ENCODE measurements around the gene SH3GLB1. TPM values are rescaled to one million over a fixed set of nuclear protein-coding genes. Genes with fewer than 3 reads are reported as not detected.

The SH3GLB1 gene
- total RNA-seq, 4 donors from 2014 or later: 58.4 to 81.7 (median 77.3) TPM

DNA sequence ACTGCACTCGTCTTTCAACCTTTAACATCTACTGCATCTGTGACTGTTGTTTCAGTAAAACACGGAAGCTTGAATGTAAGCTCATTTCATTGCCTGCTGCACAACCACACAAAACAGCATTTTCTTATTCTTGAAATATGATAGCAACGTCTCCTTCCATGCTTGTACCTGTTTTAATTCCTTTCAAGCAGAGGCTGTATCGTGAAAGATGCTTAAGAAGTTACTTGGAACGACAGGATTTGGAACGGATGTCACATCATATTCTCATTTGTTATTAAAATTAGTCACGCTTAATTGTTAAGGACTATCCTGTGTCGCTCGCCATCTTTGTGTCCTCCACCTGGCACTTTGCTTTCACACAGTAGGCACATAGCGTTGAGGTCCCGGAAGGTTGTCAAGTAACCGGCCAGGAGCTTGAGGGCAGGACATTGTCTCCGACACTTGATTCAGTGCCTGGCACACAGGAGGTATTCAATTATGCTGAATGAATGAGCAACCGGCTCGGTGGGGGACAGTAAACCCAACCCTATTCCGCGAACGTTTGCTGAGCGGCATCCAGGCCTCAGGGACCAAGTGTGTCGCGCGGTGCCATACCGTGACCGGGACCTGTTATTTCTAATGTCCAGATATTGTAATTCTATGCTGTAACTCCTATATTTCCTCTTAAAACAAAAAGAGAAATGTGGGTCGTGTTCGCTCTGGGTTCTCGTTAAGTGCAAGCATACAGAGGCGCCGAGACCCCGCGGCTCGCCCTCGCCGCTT is 499 bp upstream of the SH3GLB1 start:
- H3K27me3 ChIP-seq: no peaks in the 10 kb centered on the region
- H3K4me3 ChIP-seq: peak overlapping the region; percentile 54 to 86
- no peaks in the 10 kb centered on the region for H3K36me3 ChIP-seq
- no peak for TF ChIP-seq POLR2A (IDR thresholded peaks at IDR 0.05)
- TF ChIP-seq, protein P1, sequence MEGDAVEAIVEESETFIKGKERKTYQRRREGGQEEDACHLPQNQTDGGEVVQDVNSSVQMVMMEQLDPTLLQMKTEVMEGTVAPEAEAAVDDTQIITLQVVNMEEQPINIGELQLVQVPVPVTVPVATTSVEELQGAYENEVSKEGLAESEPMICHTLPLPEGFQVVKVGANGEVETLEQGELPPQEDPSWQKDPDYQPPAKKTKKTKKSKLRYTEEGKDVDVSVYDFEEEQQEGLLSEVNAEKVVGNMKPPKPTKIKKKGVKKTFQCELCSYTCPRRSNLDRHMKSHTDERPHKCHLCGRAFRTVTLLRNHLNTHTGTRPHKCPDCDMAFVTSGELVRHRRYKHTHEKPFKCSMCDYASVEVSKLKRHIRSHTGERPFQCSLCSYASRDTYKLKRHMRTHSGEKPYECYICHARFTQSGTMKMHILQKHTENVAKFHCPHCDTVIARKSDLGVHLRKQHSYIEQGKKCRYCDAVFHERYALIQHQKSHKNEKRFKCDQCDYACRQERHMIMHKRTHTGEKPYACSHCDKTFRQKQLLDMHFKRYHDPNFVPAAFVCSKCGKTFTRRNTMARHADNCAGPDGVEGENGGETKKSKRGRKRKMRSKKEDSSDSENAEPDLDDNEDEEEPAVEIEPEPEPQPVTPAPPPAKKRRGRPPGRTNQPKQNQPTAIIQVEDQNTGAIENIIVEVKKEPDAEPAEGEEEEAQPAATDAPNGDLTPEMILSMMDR (IDR thresholded peaks at IDR 0.05): no peak
- TF ChIP-seq EP300 (IDR thresholded peaks at IDR 0.05): no peak
- TF ChIP-seq POLR2AphosphoS5 (IDR thresholded peaks at IDR 0.05): no peak
- H3K27ac ChIP-seq: peak overlapping the region; percentile 71 to 100 (median 99)
- peak; percentile 40 for ATAC-seq
- H3K9me3 ChIP-seq: no peaks in the 10 kb centered on the region
- 7 to 13% methylated on average over 10 to 27 of the region's 34 CpGs for WGBS, 2 donors (ENCODE audit: low coverage in 1 of 2)
- H3K4me1 ChIP-seq: peaks cover 10 to 42% (median 15%) of the 10 kb centered on the region in 3 donors

DNA sequence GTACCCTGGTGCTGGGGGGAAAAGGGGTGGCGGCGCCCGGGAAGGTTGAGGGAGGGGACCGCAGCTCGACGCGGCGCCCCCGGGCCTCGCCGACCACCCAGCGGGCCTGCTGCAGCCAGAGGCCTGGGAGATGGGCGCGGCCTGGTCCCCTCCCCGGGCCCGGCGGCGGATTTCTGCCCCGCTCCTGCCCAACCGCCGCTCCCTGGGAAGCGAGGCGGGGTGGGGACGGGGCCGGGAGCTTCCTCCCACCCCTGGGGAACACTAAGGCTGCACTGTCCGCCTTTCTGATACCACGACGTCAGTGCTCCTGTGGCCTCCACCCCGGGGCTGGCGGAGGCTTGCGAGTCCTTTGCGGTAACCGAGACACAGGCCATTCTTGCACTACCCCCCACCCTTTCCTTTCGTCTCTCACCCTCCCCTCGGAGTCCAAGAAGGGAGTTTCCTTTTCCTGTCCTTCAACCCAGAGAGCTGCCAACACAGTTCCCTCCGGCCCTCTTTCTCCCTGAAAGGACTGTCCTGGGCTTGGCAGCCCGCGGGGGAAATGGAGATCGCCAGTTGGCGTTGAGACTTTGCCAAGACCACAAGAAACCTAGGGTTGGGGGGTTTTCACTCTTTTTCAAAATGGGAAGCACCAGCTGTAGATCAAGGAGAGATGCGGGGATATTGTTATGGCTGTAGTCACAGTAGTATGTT is 742 bp downstream of the SH3GLB1 start:
- Histone ChIP-seq H3K36me3 (no peaks in the 10 kb centered on the region), H3K4me3 (peak overlapping the region; percentile 54 to 86), H3K9me3 (no peaks in the 10 kb centered on the region), H3K4me1 (peaks cover 10 to 54% (median 18%) of the 10 kb centered on the region in 3 donors), H3K27me3 (no peaks in the 10 kb centered on the region), H3K27ac (peak overlapping the region; percentile 71 to 100 (median 99))
- peak; percentile 64 for ATAC-seq
- 0% methylated on average over 2 to 10 of the region's 41 CpGs for WGBS, 2 donors (ENCODE audit: low coverage in 1 of 2)
- TF ChIP-seq, protein P1 (IDR thresholded peaks at IDR 0.05): no peak
- TF ChIP-seq POLR2AphosphoS5 (IDR thresholded peaks at IDR 0.05): peak; percentile 23

DNA sequence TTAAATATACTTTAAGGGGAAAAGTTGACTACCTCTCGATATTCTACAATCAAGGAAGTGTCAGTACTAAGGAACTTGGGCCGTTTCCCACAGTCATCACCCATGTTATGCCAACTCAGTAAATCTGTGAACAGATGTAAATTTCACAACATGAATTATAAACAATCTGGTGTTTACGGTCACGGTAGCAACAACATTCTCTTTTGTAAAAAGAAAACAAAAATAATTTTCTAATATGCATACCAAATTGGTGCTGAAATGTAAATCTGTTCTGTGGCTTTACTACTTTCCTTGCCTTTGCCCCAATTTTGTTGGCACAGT is 1.2 kb downstream of the SH3GLB1 start:
- Histone ChIP-seq H3K4me3 (peak overlapping the region; percentile 54 to 86), H3K36me3 (no peaks in the 10 kb centered on the region), H3K27me3 (no peaks in the 10 kb centered on the region), H3K27ac (peak overlapping the region; percentile 71 to 100 (median 99)), H3K4me1 (peaks cover 13 to 59% (median 18%) of the 10 kb centered on the region in 3 donors), H3K9me3 (no peaks in the 10 kb centered on the region)
- 0 to 4% methylated on average over 4 of the region's 4 CpGs for WGBS, 2 donors (ENCODE audit: low coverage in 1 of 2)
- no peak for ATAC-seq
- TF ChIP-seq POLR2A (IDR thresholded peaks at IDR 0.05) (no peak), POLR2AphosphoS5 (IDR thresholded peaks at IDR 0.05) (no peak), EP300 (IDR thresholded peaks at IDR 0.05) (no peak)
- TF ChIP-seq, protein P1 (IDR thresholded peaks at IDR 0.05): no peak

DNA sequence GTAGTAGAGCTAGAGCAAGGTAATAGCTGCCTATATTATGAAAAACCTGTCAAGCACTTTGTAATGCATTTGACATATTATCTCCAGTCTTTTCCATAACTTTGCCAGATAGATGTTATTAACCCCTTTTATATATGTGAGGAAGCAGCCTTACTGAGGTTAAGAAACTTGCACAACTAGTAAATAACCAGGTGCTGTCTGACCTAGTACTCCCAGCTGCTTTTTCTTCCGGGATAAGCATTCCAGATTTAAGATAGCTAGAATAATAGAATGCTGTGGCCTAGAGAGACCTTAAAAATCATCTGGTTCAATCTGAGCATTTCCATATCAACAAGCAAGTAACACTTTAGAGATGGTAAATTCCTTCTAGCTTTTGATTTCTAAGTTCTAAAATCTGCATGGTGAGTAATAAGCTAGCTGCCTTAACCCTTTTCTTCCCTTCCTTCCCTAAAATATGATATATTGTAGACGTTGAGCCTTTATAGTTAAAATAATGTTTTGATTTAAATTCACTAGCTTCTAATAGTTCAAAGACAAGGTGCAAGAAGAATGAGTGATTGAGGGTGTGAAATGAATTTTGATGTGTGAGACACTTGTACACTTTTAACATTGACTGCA is 1.8 kb downstream of the SH3GLB1 start:
- Histone ChIP-seq H3K27ac (peak overlapping the region; percentile 71 to 100 (median 99)), H3K4me3 (peak overlapping the region; percentile 54 to 86), H3K9me3 (no peaks in the 10 kb centered on the region), H3K4me1 (peaks cover 14 to 64% (median 18%) of the 10 kb centered on the region in 3 donors), H3K36me3 (no peaks in the 10 kb centered on the region), H3K27me3 (no peaks in the 10 kb centered on the region)
- WGBS, 2 donors (ENCODE audit: low coverage in 1 of 2): 0% methylated on average over 2 of the region's 2 CpGs
- no peak for ATAC-seq
- TF ChIP-seq EP300 (IDR thresholded peaks at IDR 0.05) (no peak), POLR2A (IDR thresholded peaks at IDR 0.05) (no peak), POLR2AphosphoS5 (IDR thresholded peaks at IDR 0.05) (no peak)
- TF ChIP-seq, protein P1 (IDR thresholded peaks at IDR 0.05): no peak
